WTC11 (cell line): Measurements from ENCODE around the gene CHI3L1. TPM values are rescaled to one million over a fixed set of nuclear protein-coding genes. Genes with fewer than 3 reads are reported as not detected.

ENCODE experiments used
- ATAC-seq: fragments of 200-7000 bp; cut with Tn5 transposase; 2 replicates; pipeline ENCODE4 v1.10.0; 2021; ENCODE audit warnings: mild to moderate bottlenecking, moderate library complexity
- CTCF ChIA-PET: fragments of 300-600 bp; sonication (Branson Sonifier 250); formaldehyde crosslinking; loops from one replicate; lab custom pipeline; 2021; ENCODE audit warnings: antibody characterized with exemption; lab: Charles Lee
- POLR2A ChIA-PET: fragments of 350-600 bp; sonication (Branson Sonifier 250); formaldehyde crosslinking; loops from one replicate; lab custom pipeline; 2021; ENCODE audit warnings: antibody characterized with exemption; lab: Charles Lee
- DNase-seq: peaks from one replicate; pipeline ENCODE4 v3.0.0; 2021; ENCODE audit warnings: low spot score
- H3K27ac Mint-ChIP-seq: 2 replicates; pipeline ENCODE4 v1.8.0; 2021; ENCODE audit warnings: mixed read lengths
- H3K27me3 Mint-ChIP-seq: 2 replicates; pipeline ENCODE4 v1.8.0; 2021; ENCODE audit warnings: low read depth, mild to moderate bottlenecking, moderate library complexity, mixed read lengths
- H3K36me3 Mint-ChIP-seq: 2 replicates; pipeline ENCODE4 v1.8.0; 2021; ENCODE audit warnings: mixed read lengths
- H3K4me1 Mint-ChIP-seq: 2 replicates; pipeline ENCODE4 v1.8.0; 2022; ENCODE audit warnings: mixed read lengths
- H3K4me3 Mint-ChIP-seq: 2 replicates; pipeline ENCODE4 v1.8.0; 2021; ENCODE audit warnings: mild to moderate bottlenecking, moderate library complexity, mixed read lengths
- H3K9me3 Mint-ChIP-seq: 2 replicates; pipeline ENCODE4 v1.8.0; 2021; ENCODE audit warnings: mixed read lengths
- AFF4 ChIP-seq: sonication (generic); formaldehyde crosslinking; IDR thresholded peaks from 2 replicates; pipeline ENCODE4 v1.8.1; 2023; ENCODE audit warnings: mild to moderate bottlenecking, missing genetic modification reagents, borderline replicate concordance
- CTCF ChIP-seq: fragments of 200-600 bp; IDR thresholded peaks from 2 replicates; pipeline ENCODE4 v1.8.0; 2022; ENCODE audit warnings: antibody characterized with exemption
- GABPB1 ChIP-seq: sonication (generic); formaldehyde crosslinking; IDR thresholded peaks from 2 replicates; pipeline ENCODE4 v1.8.1; 2023; ENCODE audit warnings: mild to moderate bottlenecking, missing genetic modification reagents
- HMGA2 ChIP-seq: fragments of 250-450 bp; sonication (Bioruptor Pico); IDR thresholded peaks from 2 replicates; pipeline ENCODE4 v1.4.0; 2021; ENCODE audit warnings: mild to moderate bottlenecking, moderate library complexity
- IRF1 ChIP-seq: sonication (generic); formaldehyde crosslinking; IDR thresholded peaks from 2 replicates; pipeline ENCODE4 v1.8.0; 2023; ENCODE audit warnings: missing genetic modification reagents
- MLX ChIP-seq: sonication (generic); formaldehyde crosslinking; IDR thresholded peaks from 2 replicates; pipeline ENCODE4 v1.8.1; 2023; ENCODE audit warnings: mild to moderate bottlenecking, missing genetic modification reagents, moderate library complexity
- SMAD3 ChIP-seq: sonication (generic); formaldehyde crosslinking; IDR thresholded peaks from 2 replicates; pipeline ENCODE4 v1.8.0; 2022; ENCODE audit warnings: missing genetic modification reagents, mild to moderate bottlenecking, borderline replicate concordance
- STAT6 ChIP-seq: sonication (generic); formaldehyde crosslinking; conservative IDR thresholded peaks from 2 replicates; pipeline ENCODE4 v1.8.1; 2023; ENCODE audit warnings: mild to moderate bottlenecking, low read depth, missing genetic modification reagents, moderate library complexity
- TEAD1 ChIP-seq: sonication (generic); formaldehyde crosslinking; IDR thresholded peaks from 2 replicates; pipeline ENCODE4 v1.8.0; 2022; ENCODE audit warnings: mild to moderate bottlenecking, missing genetic modification reagents
- TP53 ChIP-seq: sonication (generic); formaldehyde crosslinking; IDR thresholded peaks from 2 replicates; pipeline ENCODE4 v1.8.1; 2023; ENCODE audit warnings: mild to moderate bottlenecking, missing genetic modification reagents
- USF1 ChIP-seq: sonication (generic); formaldehyde crosslinking; IDR thresholded peaks from 2 replicates; pipeline ENCODE4 v1.8.0; 2022; ENCODE audit warnings: mild to moderate bottlenecking, missing genetic modification reagents
- ZBTB21 ChIP-seq: sonication (generic); formaldehyde crosslinking; IDR thresholded peaks from 2 replicates; pipeline ENCODE4 v1.8.1; 2023; ENCODE audit warnings: mild to moderate bottlenecking, missing genetic modification reagents, borderline replicate concordance
- ZMAT4 ChIP-seq: fragments of 250-450 bp; sonication (Bioruptor Pico); IDR thresholded peaks from 2 replicates; pipeline ENCODE4 v1.9.0; 2021; ENCODE audit warnings: mild to moderate bottlenecking
- ZNF121 ChIP-seq: sonication (generic); formaldehyde crosslinking; IDR thresholded peaks from 2 replicates; pipeline ENCODE4 v1.8.0; 2023; ENCODE audit warnings: missing genetic modification reagents
- ZNF138 ChIP-seq: sonication (generic); formaldehyde crosslinking; conservative IDR thresholded peaks from 2 replicates; pipeline ENCODE4 v1.8.1; 2022; ENCODE audit warnings: mild to moderate bottlenecking, moderate library complexity, missing genetic modification reagents
- ZNF263 ChIP-seq: sonication (generic); formaldehyde crosslinking; IDR thresholded peaks from 2 replicates; pipeline ENCODE4 v1.8.1; 2022; ENCODE audit warnings: low read depth, mild to moderate bottlenecking, moderate library complexity, missing genetic modification reagents
- ZNF396 ChIP-seq: fragments of 250-450 bp; sonication (Bioruptor Pico); IDR thresholded peaks from 2 replicates; pipeline ENCODE4 v1.8.0; 2021; ENCODE audit warnings: mild to moderate bottlenecking, moderate library complexity, borderline replicate concordance
- ZNF416 ChIP-seq: fragments of 250-450 bp; sonication (Bioruptor Pico); IDR thresholded peaks from 2 replicates; pipeline ENCODE4 v1.9.0; 2021; ENCODE audit warnings: mild to moderate bottlenecking, inconsistent platforms
- ZNF671 ChIP-seq: fragments of 250-450 bp; sonication (Bioruptor Pico); IDR thresholded peaks from 2 replicates; pipeline ENCODE4 v1.8.0; 2021; ENCODE audit warnings: mild to moderate bottlenecking
- ZSCAN18 ChIP-seq: fragments of 250-450 bp; sonication (Bioruptor Pico); IDR thresholded peaks from 2 replicates; pipeline ENCODE4 v2.1.2; 2022; ENCODE audit warnings: mild to moderate bottlenecking, moderate library complexity
- total RNA-seq: library from RNA; stranded (reverse); gene quantifications from 3 replicates; pipeline ENCODE4 v1.2.3, GENCODE V29; 2021

Gene CHI3L1
- total RNA-seq, 1 experiment from 2014 or later: 0.24 TPM

GRCh38 chr1:203173011-203173555, 13.4 kb downstream of the CHI3L1 start:
- no peak overlapping the region for H3K4me3 Mint-ChIP-seq

More at GRCh38 chr1:203173011-203173555, 13.4 kb downstream of the CHI3L1 start:
- H3K27ac Mint-ChIP-seq: no peak overlapping the region
- ChIA-PET POLR2A (interaction anchor here (1.9 kb wide), 1 partner anchor 46 kb away, joined by 6 read pairs; the partner anchor contains the start of gene ADORA1), CTCF (interaction anchor here (1.1 to 7.1 kb wide), 26 partner anchors 11 to 133 kb away, joined by 3 to 110 read pairs (median 10); partner anchors contain the start of genes ADORA1, CHI3L1 and MYOG)
- no peaks in the 10 kb centered on the region for H3K36me3 Mint-ChIP-seq
- DNase-seq (no peak), ATAC-seq (no peak)
- H3K4me1 Mint-ChIP-seq: peaks cover 15% of the 10 kb centered on the region
- TF ChIP-seq ZNF671 (CRISPR knock-in tag): no peak
- no peak for TF ChIP-seq CTCF
- no peak for TF ChIP-seq ZNF263 (CRISPR knock-in tag)
- no peak for TF ChIP-seq ZBTB21 (CRISPR knock-in tag)
- TF ChIP-seq ZNF138 (CRISPR knock-in tag): no peak
- TF ChIP-seq TEAD1 (CRISPR knock-in tag): no peak
- no peak for TF ChIP-seq AFF4 (CRISPR knock-in tag)
- TF ChIP-seq USF1 (CRISPR knock-in tag): no peak
- no peak for TF ChIP-seq TP53 (CRISPR knock-in tag)
- TF ChIP-seq IRF1 (CRISPR knock-in tag): no peak
- no peak for TF ChIP-seq ZNF121 (CRISPR knock-in tag)
- TF ChIP-seq ZMAT4 (CRISPR knock-in tag): no peak
- no peak for TF ChIP-seq ZNF396
- no peak for TF ChIP-seq MLX
- no peak for TF ChIP-seq SMAD3 (CRISPR knock-in tag)
- no peak for TF ChIP-seq GABPB1 (CRISPR knock-in tag)
- TF ChIP-seq HMGA2 (CRISPR knock-in tag): no peak
- no peak for TF ChIP-seq ZSCAN18 (CRISPR knock-in tag)
- no peak for TF ChIP-seq STAT6 (CRISPR knock-in tag)
- no peak for TF ChIP-seq ZNF416 (CRISPR knock-in tag)
- TF ChIP-seq, all 79 proteins: peak for 0
- no peaks in the 10 kb centered on the region for H3K9me3 Mint-ChIP-seq
- no peaks in the 10 kb centered on the region for H3K27me3 Mint-ChIP-seq
